Calu3 (cell line): ENCODE measurements around the gene OSBPL5. TPM values are rescaled to one million over a fixed set of nuclear protein-coding genes. Genes with fewer than 3 reads are reported as not detected.

Experiments used
- BruUV-seq: library from RNA; stranded (reverse); fragments of 400-500 nt; replicated peaks from 2 replicates; lab custom pipeline; 2021; lab: Mats Ljungman, UMichigan
- CTCF ChIA-PET: fragments of 300-600 bp; sonication (Branson Sonifier 250); formaldehyde crosslinking; loops from one replicate; lab custom pipeline; 2022; ENCODE audit warnings: antibody characterized with exemption; lab: Charles Lee
- DNase-seq: peaks from one replicate; pipeline ENCODE4 v3.0.0; 2022
- H3K27ac Mint-ChIP-seq: one replicate; pipeline ENCODE4 v1.8.0; 2022; ENCODE audit warnings: mixed read lengths; ENCODE audit not compliant: unreplicated experiment
- H3K27me3 Mint-ChIP-seq: one replicate; pipeline ENCODE4 v1.8.0; 2022; ENCODE audit warnings: mixed read lengths; ENCODE audit not compliant: unreplicated experiment
- H3K36me3 Mint-ChIP-seq: one replicate; pipeline ENCODE4 v1.8.0; 2022; ENCODE audit warnings: mild to moderate bottlenecking, moderate library complexity, mixed read lengths; ENCODE audit not compliant: insufficient read depth, unreplicated experiment
- H3K4me1 Mint-ChIP-seq: one replicate; pipeline ENCODE4 v1.8.0; 2022; ENCODE audit warnings: mild to moderate bottlenecking, low read depth, mixed read lengths; ENCODE audit not compliant: unreplicated experiment
- H3K4me3 Mint-ChIP-seq: one replicate; pipeline ENCODE4 v1.8.0; 2022; ENCODE audit warnings: mild to moderate bottlenecking, low read depth, moderate library complexity, mixed read lengths; ENCODE audit not compliant: unreplicated experiment
- H3K9me3 Mint-ChIP-seq: one replicate; pipeline ENCODE4 v1.8.0; 2022; ENCODE audit warnings: low read depth, mixed read lengths; ENCODE audit not compliant: unreplicated experiment
- intact Hi-C: fragments of 100-400 bp; cut with micrococcal nuclease; formaldehyde crosslinking; loops from one replicate; pipeline ENCODE4 v1.10.0; 2022; ENCODE audit not compliant: unreplicated experiment
- total RNA-seq: library from RNA; stranded (reverse); gene quantifications from 2 replicates; pipeline ENCODE4 v1.2.3, GENCODE V29; 2022
- TF ChIP-seq, protein P1 (sequence below): fragments of 200-600 bp; IDR thresholded peaks from one replicate; pipeline ENCODE4 v1.8.0; 2022; ENCODE audit warnings: antibody characterized with exemption; ENCODE audit not compliant: unreplicated experiment

OSBPL5 gene
- total RNA-seq, 1 experiment from 2014 or later: 7.1 TPM

GRCh38 chr11:3167143-3168119, 2.3 kb upstream of the OSBPL5 start:
- Mint-ChIP-seq H3K9me3 (no peaks in the 10 kb centered on the region), H3K27me3 (peaks cover 65% of the 10 kb centered on the region), H3K4me1 (peaks cover 16% of the 10 kb centered on the region), H3K4me3 (no peak overlapping the region), H3K36me3 (peaks cover 17% of the 10 kb centered on the region), H3K27ac (no peak overlapping the region)
- CTCF ChIA-PET: no interaction called here
- no peak for DNase-seq
- TF ChIP-seq, protein P1, sequence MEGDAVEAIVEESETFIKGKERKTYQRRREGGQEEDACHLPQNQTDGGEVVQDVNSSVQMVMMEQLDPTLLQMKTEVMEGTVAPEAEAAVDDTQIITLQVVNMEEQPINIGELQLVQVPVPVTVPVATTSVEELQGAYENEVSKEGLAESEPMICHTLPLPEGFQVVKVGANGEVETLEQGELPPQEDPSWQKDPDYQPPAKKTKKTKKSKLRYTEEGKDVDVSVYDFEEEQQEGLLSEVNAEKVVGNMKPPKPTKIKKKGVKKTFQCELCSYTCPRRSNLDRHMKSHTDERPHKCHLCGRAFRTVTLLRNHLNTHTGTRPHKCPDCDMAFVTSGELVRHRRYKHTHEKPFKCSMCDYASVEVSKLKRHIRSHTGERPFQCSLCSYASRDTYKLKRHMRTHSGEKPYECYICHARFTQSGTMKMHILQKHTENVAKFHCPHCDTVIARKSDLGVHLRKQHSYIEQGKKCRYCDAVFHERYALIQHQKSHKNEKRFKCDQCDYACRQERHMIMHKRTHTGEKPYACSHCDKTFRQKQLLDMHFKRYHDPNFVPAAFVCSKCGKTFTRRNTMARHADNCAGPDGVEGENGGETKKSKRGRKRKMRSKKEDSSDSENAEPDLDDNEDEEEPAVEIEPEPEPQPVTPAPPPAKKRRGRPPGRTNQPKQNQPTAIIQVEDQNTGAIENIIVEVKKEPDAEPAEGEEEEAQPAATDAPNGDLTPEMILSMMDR: no peak
- intact Hi-C loops: no loop called here
- BruUV-seq: no TSS peak

- CTCF ChIA-PET: no interaction called here
- peaks cover 17% of the 10 kb centered on the region for H3K36me3 Mint-ChIP-seq
- BruUV-seq: no TSS peak
- intact Hi-C loops: no loop called here
- H3K27ac Mint-ChIP-seq: no peak overlapping the region
- peaks cover 16% of the 10 kb centered on the region for H3K4me1 Mint-ChIP-seq
- H3K4me3 Mint-ChIP-seq: peak overlapping the region; percentile 70
- TF ChIP-seq, protein P1: no peak
- peaks cover 61% of the 10 kb centered on the region for H3K27me3 Mint-ChIP-seq
- H3K9me3 Mint-ChIP-seq: no peaks in the 10 kb centered on the region
- DNase-seq: no peak
Measured at GRCh38 chr11:3166268-3167142, 1.4 kb upstream of the OSBPL5 start.

DNA sequence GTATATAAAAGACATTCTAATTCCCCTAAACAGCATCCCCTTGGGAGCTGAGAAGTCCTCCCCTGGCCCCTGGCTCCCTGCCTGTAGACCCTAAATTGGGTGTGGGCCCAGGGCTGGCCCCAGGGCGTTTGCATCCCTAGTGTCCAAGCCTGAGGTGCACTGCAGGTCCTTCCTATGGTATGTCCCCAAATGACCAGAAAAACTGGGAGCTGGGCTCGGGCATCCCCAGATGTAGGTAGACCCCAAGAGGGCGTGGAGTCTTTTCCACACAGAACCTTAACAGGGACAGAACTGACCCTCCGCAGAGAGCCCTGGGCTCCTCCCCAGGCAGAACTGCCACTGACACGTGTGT, 782 bp upstream of the OSBPL5 start:
- Mint-ChIP-seq H3K4me1 (peaks cover 16% of the 10 kb centered on the region), H3K27ac (peak overlapping the region; percentile 48), H3K9me3 (no peaks in the 10 kb centered on the region), H3K36me3 (peaks cover 17% of the 10 kb centered on the region), H3K27me3 (peaks cover 61% of the 10 kb centered on the region), H3K4me3 (peak overlapping the region; percentile 70)
- no peak for DNase-seq
- intact Hi-C loops: no loop called here
- TF ChIP-seq, protein P1: no peak
- BruUV-seq: no TSS peak
- CTCF ChIA-PET: no interaction called here

DNA sequence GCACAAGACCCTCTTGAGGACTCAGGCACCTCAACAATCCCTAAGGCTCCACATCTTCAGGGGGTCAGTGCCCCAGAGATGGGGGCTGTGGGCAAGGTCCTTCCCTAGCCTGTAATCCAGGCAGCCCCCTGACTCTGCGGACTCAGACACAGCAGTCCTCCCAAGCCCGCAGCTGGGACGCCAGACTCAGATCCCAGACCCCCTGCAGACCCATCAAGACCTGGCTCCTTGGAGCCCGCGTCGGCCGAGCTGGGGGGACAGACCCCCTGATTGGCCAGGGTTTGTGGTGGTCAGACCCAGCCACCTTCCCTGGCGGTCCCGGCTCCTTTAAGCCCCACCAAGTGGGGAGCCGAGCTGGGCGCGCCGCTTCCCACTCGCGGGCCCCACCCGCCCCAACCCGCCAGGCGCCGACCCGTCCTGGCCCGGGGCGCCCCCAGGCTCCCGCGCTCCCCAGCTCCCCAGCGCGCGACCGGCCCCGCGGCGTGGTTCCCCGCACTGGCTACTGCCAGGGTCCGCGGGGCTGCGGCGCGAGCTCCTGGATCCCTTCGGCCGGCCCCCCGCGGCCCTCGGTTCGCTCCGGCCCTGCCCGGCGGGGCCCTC, 458 bp downstream of the OSBPL5 start:
- no TSS peak for BruUV-seq
- no peak overlapping the region for H3K27ac Mint-ChIP-seq
- H3K4me1 Mint-ChIP-seq: peaks cover 10% of the 10 kb centered on the region
- no peak for DNase-seq
- intact Hi-C loops: no loop called here
- H3K4me3 Mint-ChIP-seq: peak overlapping the region; percentile 70
- H3K27me3 Mint-ChIP-seq: peaks cover 62% of the 10 kb centered on the region
- CTCF ChIA-PET: no interaction called here
- H3K9me3 Mint-ChIP-seq: no peaks in the 10 kb centered on the region
- peaks cover 17% of the 10 kb centered on the region for H3K36me3 Mint-ChIP-seq
- TF ChIP-seq, protein P1: no peak
